Upper lobe of left lung (tissue), 4 donors: Measurements from ENCODE around the gene PAK1IP1.

Source experiments
- EP300 ChIP-seq, 4 donors: sonication (generic); formaldehyde crosslinking; IDR thresholded peaks; one replicate each; pipeline ENCODE4 v1.5.1; 2017; ENCODE audit warnings: antibody characterized with exemption in 4 of 4, control low read depth in 2 of 4
- POLR2A ChIP-seq, 4 donors: fragments of 450-650 bp; IDR thresholded peaks; one replicate each; pipeline ENCODE4 v1.5.1; 2016 to 2017; ENCODE audit warnings: antibody characterized with exemption in 4 of 4, mild to moderate bottlenecking in 2 of 4

DNA sequence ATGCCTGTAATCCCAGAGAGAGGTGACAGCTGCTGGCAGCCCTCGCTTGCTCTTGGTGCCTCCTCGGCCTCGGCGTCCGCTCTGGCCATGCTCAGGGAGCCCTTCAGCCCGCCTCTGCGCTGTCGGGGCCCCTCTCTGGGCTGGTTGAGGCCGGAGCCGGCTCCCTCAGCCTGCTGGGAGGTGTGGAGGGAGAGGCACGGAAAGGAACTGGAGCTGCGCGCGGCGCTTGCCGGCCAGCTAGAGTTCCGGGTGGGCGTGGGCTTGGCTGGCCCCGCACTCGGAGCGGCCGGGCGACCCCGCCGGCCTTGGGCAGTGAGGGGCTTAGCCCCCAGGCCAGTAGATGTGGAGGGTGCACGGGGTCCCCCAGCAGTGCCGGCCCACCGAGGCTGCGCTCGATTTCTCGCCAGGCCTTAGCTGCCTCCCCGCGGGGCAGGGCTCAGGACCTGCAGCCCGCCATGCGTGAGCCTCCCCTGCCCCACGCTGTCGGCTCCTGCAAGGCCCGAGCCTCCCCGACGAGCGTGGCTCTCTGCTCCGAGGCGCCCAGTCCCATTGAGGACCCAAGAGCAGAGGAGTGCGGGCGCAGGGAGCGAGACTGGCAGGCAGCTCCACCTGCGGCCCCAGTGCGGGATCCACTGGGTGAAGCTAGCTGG lies 34.9 kb upstream of the PAK1IP1 start:
- TF ChIP-seq EP300 (IDR thresholded peaks at IDR 0.05) (no peak), POLR2A (IDR thresholded peaks at IDR 0.05) (peak in 1 of 4 donors; percentile 28)
